Subcutaneous adipose tissue (tissue), 4 donors: ENCODE data around the gene SLC7A5. TPM values are rescaled to one million over a fixed set of nuclear protein-coding genes. Genes with fewer than 3 reads are reported as not detected.

Experiments used
- total RNA-seq, 4 donors: library from RNA; depleted of rRNA; stranded (reverse); fragments of >200 nt; gene quantifications; one replicate each; pipeline ENCODE4 v1.1.0, GENCODE V29; 2016
- TF ChIP-seq, protein P1 (sequence below): fragments of 450-650 bp; IDR thresholded peaks from one replicate; pipeline ENCODE4 v1.5.1; 2016; ENCODE audit warnings: low read depth, mild to moderate bottlenecking, control low read depth, antibody characterized with exemption, moderate library complexity

The SLC7A5 gene
- total RNA-seq, 4 donors from 2014 or later = 0.38 to 1.5 (median 1.2) TPM

- TF ChIP-seq, protein P1, sequence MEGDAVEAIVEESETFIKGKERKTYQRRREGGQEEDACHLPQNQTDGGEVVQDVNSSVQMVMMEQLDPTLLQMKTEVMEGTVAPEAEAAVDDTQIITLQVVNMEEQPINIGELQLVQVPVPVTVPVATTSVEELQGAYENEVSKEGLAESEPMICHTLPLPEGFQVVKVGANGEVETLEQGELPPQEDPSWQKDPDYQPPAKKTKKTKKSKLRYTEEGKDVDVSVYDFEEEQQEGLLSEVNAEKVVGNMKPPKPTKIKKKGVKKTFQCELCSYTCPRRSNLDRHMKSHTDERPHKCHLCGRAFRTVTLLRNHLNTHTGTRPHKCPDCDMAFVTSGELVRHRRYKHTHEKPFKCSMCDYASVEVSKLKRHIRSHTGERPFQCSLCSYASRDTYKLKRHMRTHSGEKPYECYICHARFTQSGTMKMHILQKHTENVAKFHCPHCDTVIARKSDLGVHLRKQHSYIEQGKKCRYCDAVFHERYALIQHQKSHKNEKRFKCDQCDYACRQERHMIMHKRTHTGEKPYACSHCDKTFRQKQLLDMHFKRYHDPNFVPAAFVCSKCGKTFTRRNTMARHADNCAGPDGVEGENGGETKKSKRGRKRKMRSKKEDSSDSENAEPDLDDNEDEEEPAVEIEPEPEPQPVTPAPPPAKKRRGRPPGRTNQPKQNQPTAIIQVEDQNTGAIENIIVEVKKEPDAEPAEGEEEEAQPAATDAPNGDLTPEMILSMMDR = no peak
Measured at GRCh38 chr16:87794485-87795078, 74.7 kb downstream of the SLC7A5 start.

GRCh38 chr16:87792205-87792565 is 77.1 kb downstream of the SLC7A5 start:
- TF ChIP-seq, protein P1 = no peak

DNA sequence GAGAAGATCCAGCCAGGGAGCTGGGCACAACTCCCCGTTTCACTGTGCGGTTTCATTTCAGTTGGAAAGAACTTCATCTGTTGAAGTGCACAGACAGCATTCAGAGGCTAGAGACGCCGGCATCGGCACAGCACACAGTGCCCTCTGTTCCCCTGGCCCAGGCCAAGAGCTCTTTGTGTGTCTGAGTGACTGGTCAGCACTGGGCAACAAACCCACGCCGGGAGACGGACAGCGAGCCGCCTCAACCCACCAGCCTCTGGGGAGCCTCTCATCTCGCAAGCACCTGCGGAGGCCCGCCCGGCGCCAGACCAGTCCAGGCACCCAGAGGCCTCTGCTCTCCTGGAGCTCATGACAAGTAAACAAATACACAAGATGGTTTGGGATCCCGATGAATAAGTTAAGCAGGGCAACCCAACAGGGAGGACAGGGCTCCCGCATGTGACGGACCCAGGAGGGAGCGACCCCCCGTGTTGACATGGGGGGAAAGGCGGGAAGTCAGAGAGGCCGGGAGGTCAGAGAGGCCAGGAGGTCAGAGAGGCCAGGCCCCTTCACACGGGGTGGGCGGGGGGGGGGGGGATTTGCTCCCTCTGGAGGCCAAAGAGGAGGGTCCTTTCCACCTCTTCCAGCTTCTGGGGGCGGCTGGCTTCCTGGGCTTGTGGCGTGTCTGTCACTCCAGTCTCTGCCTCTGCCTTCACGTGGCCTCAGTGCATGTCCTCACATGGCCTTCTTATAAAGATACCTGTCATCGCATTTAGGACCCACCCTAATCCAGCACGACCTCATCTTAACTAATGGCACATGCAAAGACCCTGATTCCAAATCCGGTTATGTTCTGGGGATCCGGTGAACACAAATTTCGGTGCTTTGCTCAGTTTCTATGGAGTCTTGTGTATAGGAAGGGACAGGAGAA is 77.8 kb downstream of the SLC7A5 start:
- TF ChIP-seq, protein P1 = no peak

- TF ChIP-seq, protein P1 = no peak
Measured at GRCh38 chr16:87790292-87791100, 78.8 kb downstream of the SLC7A5 start.

DNA sequence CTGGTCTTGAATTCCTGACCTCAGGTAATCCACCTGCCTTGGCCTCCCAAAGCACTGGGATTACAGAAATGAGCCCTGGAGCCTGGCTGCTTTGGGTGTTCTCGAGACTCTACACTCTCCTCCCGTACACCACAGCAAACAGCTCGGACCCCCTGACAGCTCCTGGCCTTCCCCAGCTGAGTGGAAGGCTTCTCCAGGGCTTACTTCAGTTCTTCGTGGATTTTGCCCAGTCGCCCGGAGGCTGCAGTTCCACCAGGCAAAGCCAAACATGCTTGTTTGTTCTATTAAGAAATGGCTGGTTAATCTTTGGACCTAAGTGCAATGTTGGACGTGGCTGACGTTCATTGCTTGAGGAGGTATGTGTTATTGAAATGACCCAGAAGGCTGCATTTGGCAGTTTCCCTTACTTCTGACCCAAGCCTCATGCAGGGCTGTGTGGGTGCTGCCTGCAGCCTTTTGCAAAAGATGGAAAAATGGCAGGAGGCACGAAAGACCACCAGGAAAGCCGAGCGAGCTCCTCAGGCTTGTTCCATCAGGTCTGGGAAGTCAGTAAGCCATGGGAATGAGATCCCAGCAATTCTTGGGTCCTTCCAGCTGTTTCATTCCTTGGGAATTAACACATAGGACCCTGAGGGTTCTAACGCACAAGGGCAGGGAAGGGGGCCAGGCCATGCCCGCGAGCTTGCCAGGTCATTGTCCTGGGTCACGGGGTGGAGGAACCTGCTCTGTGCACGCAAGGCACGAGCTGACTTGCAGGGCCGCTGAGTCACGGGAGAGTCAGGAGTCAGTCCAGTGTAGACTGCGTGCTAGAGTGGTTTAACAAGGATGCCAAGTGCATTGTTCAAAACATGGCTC is 79.6 kb downstream of the SLC7A5 start:
- TF ChIP-seq, protein P1 = no peak

GRCh38 chr16:87784812-87785211 is 84.5 kb downstream of the SLC7A5 start:
- TF ChIP-seq, protein P1 = no peak
